GM12891 (cell line): Measurements from ENCODE around the gene TCN1.

Experiments used
- POLR2A ChIP-seq: IDR thresholded peaks from 2 replicates; pipeline ENCODE4 v1.6.1; 2011; ENCODE audit warnings: low read depth, low read length, control low read depth
- TAF1 ChIP-seq: IDR thresholded peaks from 2 replicates; pipeline ENCODE4 v1.6.1; 2011; ENCODE audit warnings: low read depth, low read length, control low read depth

DNA sequence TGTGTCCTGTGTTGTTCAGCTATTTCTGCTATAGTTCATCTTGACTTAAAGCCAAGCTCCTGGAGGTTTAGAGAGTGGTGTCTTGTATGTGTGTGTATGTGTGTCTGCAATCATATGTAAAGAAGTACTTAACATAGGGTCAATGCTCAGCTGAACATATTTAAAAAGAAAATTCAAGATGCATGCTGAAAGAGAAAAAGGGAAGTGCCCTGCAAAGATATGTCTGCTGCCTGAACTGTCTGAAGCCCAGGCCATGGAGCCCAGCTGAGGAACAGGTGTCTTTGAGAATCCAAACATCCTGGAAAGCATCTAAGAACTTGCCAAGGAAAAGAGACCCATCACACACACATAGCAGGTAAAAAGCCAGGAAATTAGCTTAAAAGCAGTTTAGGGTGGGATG lies 6.6 kb downstream of the TCN1 start:
- TF ChIP-seq POLR2A: no peak
- TF ChIP-seq TAF1: no peak
